ENCODE measurements around the gene AMT.

- TF ChIP-seq POLR2AphosphoS5 (IDR thresholded peaks at IDR 0.05) = no peak
- TF ChIP-seq CTCF (IDR thresholded peaks at IDR 0.05) = no peak
Measured at GRCh38 chr3:49416867-49417266, 5.4 kb downstream of the AMT start.

Data from transverse colon (tissue), 4 donors.